ENCODE results near the gene NOTUM.

Gene NOTUM

GRCh38 chr17:81964081-81964849 lies 3.3 kb upstream of the NOTUM start:
- no peak for DNase-seq
- H3K4me3 Mint-ChIP-seq: no peak overlapping the region
- H3K9me3 Mint-ChIP-seq: no peaks in the 10 kb centered on the region
- H3K27me3 Mint-ChIP-seq (ENCODE audit: low read depth, poor library complexity): peaks cover 25% of the 10 kb centered on the region
- no peak for TF ChIP-seq CTCF (IDR thresholded peaks at IDR 0.05)
- H3K36me3 Mint-ChIP-seq (ENCODE audit: low read depth): no peaks in the 10 kb centered on the region
- peaks cover 44% of the 10 kb centered on the region for H3K4me1 Mint-ChIP-seq
- no peak overlapping the region for H3K27ac Mint-ChIP-seq

- H3K4me1 Mint-ChIP-seq: peaks cover 37% of the 10 kb centered on the region
- TF ChIP-seq CTCF (IDR thresholded peaks at IDR 0.05): no peak
- H3K9me3 Mint-ChIP-seq: no peaks in the 10 kb centered on the region
- H3K27ac Mint-ChIP-seq: no peak overlapping the region
- DNase-seq: no peak
- H3K4me3 Mint-ChIP-seq: peak overlapping the region; percentile 69
- no peaks in the 10 kb centered on the region for H3K36me3 Mint-ChIP-seq (ENCODE audit: low read depth)
- peaks cover 30% of the 10 kb centered on the region for H3K27me3 Mint-ChIP-seq (ENCODE audit: low read depth, poor library complexity)
These were observed 1.8 kb upstream of the NOTUM start for GRCh38 chr17:81962499-81963441.

- TF ChIP-seq CTCF (IDR thresholded peaks at IDR 0.05): no peak
- Mint-ChIP-seq H3K4me3 (peak overlapping the region; percentile 69), H3K36me3 (ENCODE audit: low read depth) (no peaks in the 10 kb centered on the region), H3K27me3 (ENCODE audit: low read depth, poor library complexity) (peaks cover 30% of the 10 kb centered on the region), H3K9me3 (no peaks in the 10 kb centered on the region), H3K4me1 (peaks cover 43% of the 10 kb centered on the region), H3K27ac (no peak overlapping the region)
- DNase-seq: peak; percentile 50
These were observed 823 bp upstream of the NOTUM start for GRCh38 chr17:81961521-81962498.

GRCh38 chr17:81960130-81960958 lies 643 bp downstream of the NOTUM start:
- no peaks in the 10 kb centered on the region for H3K9me3 Mint-ChIP-seq
- TF ChIP-seq CTCF (IDR thresholded peaks at IDR 0.05): no peak
- no peak overlapping the region for H3K4me3 Mint-ChIP-seq
- no peak overlapping the region for H3K27ac Mint-ChIP-seq
- peak; percentile 48 for DNase-seq
- no peaks in the 10 kb centered on the region for H3K36me3 Mint-ChIP-seq (ENCODE audit: low read depth)
- H3K4me1 Mint-ChIP-seq: peaks cover 38% of the 10 kb centered on the region
- peaks cover 30% of the 10 kb centered on the region for H3K27me3 Mint-ChIP-seq (ENCODE audit: low read depth, poor library complexity)
